A172 (cell line): ENCODE measurements around the gene EFNA5. TPM values are rescaled to one million over a fixed set of nuclear protein-coding genes. Genes with fewer than 3 reads are reported as not detected.
"Not testable (repeated sequence)": the region's sequence is repeated elsewhere in the genome, so short reads cannot be mapped to it uniquely, and the experiment has no call there.

Experiments used
- DNase-seq: peaks from one replicate; pipeline ENCODE4 v3.0.0-alpha.2; 2015; ENCODE audit warnings: low spot score
- total RNA-seq: library from RNA; depleted of rRNA; stranded (reverse); fragments of >200 nt; shearing (Covaris generic); gene quantifications from 2 replicates; pipeline ENCODE4 v1.2.3, GENCODE V29; 2014

Gene EFNA5
- total RNA-seq, 1 experiment from 2014 or later: 3.4 TPM

DNA sequence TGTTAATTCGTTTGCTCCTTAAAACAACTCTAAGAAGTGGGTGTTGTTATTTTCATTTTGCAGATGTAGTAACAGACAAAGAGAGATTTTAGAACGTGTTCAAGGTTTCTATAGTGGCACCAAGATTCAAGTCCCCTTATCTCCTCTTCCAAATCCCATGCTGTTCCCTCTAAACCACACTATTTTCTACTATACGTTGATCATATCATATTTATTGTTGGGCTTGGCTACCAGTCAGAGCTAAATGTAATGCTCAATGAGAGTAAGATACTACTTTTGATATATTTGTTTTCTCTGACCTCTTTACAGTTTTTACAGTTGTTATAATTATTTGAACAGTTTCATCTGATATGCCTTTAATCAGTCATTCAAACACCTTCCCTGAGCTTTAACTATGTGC is 212.9 kb downstream of the EFNA5 start:
- no peak for DNase-seq

DNA sequence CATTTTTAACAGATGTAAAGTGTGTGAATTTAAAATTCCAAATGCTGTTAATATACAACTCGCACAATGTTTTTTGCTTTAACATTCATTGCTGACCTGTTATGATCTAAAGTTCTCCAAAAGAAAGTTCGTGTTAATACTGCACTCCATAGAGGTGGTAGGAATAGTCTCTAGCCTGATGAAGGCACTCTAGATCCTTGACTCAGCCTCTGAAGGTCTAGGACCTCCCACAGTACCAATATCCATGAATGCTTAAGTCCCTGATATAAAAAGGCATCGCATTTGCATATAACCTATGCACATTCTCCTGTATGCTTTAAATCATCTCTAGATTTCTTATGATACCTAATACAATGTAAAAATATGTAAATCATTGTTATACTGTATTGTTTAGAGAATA is 213.6 kb downstream of the EFNA5 start:
- DNase-seq: no peak

DNA sequence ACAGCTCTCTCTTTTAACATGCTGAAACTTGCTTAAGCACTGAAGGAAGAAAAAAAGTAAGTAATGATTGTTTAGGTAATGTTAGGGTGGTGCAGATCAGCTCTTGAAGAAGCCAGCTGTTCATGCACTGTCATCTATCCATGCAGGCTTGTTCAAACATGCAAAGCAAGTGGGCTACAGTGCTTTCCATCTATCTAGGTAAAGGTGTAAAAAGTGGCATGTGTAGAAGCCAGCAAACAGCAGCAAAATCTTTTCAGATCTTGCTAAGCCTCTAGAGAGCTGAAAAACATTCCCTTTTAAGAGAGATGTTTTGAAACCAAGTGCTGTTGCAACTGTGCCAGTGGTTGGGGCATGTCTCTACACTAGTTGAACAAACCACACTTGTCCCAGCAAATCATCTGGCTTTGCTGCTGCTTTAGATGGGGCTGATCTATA is 214.4 kb downstream of the EFNA5 start:
- no peak for DNase-seq

DNA sequence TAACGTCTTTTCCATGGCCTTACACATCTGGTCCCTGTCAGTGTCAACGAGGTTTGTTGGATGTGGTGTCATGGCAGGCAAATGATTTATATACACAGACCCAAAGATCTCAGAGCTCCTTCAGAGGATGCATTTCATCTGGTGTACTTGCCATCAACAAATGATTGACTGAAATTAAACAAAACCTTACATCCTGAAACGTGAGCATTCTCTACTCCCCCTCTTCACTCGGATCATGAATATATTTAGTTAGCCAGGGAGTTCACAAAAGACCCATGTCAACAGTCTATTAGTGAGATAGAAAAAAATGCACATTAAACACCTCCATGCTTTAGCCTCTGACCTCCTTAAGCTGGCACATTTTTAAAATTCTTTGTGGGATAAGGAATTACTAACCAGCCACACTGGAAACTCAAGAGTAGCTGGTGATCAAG is 215.6 kb downstream of the EFNA5 start:
- peak; percentile 72 for DNase-seq

DNA sequence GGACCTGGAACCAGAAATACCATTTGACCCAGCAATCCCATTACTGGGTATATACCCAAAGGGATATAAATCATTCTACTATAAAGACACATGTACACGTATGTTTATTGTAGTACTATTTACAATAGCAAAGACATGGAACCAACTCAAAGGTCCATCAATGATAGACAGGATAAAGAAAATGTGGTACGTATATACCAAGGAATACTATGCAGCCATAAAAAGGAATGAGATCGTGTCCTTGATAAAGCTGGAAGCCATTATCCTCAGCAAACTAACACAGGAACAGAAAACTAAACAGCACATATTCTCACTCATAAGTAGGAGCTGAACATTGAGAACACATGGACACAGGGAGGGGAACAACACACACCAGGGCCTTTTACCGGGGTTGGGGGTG is 218.9 kb downstream of the EFNA5 start:
- DNase-seq: not testable (repeated sequence)

DNA sequence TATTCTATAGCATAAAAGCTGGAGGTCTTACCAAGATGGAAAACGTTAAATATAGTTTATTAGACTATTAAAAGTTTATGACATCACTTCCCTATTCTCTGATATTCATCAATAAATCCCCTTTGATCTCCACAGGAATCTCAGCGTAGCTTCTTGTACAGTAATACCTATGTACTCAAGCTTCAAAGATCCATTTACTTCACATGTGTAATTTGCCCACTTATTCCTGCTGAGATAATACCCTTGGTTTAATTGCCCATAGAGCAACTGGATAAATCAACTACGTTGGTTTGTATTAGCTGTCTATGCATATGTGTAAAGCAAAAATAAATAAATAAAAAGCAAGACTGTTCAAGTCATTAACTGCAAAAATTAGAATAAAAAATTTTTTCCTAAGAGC is 219.7 kb downstream of the EFNA5 start:
- DNase-seq: no peak

DNA sequence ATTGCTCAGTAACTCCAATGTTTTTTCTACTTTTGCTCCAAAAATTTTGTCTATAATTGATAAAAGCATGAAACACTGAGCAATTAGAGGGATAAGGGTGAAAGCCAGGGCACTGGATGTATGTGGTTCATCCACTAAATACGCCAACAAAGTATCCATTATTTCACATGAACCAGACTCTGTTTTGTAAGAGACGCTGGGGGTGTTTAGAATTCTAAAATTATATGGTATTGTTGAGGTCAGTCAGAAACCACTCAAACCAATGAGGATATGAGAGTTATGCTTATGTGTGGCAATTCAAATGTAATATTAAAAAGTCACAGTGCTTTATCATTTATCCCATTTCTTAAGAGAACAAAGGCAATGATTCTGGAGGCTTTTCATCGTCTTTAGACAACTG is 220.2 kb downstream of the EFNA5 start:
- no peak for DNase-seq

DNA sequence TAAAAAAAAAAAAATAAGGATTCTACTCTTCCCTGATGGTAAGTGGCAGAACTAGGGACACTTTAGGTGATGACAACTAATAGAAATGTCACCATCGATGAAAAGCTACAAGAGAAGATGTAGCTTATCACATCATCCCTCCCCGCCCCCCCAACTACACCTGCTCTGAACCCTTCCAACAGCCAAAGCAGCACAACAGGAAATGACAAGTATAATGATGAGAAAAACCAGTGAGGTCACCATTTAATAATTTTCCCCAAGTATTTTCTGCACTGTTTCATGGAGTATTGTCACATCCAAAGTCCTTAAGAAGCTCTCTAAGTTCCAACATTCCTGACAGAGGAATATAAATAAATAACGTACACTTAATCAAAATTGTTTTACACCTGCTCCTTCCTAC is 221.4 kb downstream of the EFNA5 start:
- DNase-seq: peak; percentile 16

DNA sequence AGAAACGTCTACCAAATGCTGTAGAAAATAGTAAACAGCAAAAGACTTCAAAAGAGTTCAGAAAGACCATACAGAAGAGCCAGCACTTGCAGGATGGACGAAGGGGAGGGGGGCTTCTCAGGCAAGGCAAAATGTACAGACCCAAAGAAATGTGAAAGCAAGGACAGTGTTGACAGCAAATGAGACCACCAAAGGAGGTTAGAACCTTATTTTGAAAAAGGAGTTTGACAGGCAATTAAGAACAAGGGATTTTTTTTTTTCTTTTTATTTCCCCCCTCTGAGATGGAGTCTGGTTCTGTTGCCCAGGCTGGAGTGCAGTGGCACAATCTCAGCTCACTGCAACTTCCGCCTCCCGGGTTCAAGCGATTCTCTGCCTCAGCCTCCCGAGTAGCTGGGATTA is 223.2 kb downstream of the EFNA5 start:
- DNase-seq: no peak

DNA sequence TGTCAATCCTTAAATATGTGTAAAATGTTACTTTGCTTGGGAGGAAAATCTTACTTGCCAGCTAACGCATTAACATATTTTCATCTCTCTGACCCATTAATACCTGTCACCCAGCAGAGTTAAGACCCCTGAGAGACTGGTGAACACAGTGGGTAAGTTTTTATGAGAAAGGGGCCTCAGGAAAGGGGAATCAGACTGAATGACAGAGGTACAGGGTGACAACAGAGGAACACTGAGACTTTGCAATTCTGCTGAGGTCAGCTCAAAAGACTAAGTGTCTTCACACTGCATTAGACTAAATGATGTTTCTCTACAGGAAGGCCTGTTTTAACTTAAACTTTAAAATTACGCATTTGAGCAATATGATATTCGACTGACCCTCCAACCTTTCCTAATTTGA is 223.8 kb downstream of the EFNA5 start:
- no peak for DNase-seq

DNA sequence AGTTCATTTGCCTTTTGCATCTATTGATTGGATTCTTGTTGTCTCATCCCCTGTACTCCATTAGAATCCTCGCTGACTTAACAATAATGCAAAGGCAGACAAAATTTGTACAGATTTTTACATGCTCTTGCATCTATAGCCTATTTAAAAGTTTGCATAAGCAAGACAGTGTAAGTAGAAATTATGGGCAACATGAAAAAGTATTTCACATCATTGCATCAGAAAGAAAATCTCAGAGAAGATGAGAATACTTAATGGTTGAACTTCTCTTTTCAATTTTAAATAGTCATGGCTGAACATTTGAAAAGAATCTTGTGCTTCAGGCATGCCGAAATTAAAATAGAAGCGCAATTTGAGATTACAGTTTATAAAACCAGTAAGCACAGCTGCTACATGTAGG is 226.4 kb downstream of the EFNA5 start:
- no peak for DNase-seq

DNA sequence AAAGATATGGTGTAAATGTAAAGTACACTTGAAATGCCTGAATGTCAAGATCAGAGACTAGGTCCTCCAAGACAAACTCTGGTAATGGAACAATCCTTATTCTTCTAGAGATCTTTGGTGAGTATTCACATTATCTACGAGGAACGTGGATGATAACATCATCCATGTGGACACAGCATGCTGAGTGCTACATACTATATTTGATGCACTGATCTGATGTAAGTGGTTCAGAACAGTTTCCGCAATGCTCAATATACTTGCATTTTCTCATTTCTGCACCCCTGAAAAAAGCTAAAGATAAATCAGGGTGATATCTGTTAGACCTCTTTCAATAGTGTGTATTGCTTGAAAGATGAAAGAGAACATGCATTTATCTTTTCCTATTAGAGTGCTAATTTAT is 226.8 kb downstream of the EFNA5 start:
- DNase-seq: no peak

DNA sequence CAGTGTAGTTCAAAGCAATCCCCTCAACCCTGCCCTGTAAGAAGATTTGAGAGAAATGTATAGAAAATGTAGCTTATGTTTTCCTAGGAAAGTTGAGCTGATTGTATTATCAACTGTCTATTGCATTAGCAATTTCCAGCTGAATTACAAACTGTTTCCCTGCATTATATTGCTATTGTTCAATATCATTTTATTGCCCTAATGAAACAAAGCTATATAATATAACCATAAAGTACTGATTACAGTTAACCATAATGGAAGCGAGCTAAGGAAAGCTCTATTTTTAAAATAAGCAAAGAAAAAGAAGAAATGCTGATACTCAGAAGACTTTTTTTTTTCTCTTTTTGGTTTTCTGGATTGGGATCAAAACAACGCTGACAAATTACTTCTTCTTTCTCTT is 228.3 kb downstream of the EFNA5 start:
- no peak for DNase-seq

DNA sequence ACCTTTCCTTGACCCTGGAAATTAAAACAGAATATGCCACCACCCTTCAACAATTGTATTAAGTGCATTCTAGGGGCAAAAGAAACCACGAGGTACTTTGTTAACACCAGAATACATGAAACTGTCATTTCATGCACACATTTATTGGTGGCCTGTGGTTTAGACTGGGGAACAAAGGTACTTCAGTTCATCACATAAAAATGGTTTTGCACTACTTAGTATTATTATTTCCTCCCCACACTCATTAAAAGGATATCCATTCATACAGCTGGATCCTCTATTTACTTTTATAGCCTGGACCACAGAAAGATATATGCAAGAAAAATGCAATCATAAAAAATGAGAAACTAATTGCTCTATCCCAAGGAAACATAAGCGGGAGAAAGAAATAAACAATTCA is 230.9 kb downstream of the EFNA5 start:
- DNase-seq: no peak

DNA sequence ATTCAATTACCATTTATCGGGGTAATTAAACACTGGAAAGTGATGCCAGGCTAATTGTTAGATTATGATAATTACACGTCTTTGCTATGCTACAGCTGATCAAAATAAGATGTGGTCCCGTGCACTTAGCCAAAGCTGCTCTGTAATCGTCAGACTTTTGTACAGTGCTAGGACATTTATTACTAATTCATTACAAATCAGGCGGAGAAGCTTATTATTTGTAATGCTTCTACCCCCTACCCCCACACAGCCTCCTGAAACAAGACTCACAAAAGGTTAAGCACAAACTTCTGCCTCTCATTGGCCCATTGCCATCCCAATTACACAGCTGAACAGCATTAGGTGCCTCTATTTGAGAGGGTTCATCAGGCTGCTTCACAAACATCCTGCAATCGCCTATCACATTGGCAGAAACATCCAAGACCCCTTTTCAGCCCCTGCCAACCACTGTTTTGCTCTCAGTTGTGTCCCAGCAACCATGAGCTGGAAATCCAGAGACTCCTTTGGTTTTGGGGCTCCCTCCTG is 232.7 kb downstream of the EFNA5 start:
- DNase-seq: no peak

DNA sequence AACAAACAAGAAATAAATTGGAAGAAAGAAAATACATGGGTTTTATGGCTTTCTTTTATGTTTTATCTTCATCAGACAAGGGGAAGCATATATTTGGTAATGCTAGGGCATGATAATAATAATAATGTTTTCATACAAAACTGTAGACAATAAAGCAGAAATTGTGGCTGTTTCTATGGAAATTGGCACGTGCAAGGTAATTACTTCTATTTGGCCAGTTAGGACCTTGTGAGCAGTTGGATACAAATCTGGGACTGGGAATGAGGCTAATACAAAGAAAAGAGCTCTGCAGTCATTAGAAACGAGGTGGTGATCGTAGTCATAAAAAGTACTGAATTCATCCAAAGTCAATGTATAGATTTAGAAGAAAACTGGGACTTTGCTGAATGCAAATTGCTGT is 233.6 kb downstream of the EFNA5 start:
- no peak for DNase-seq

DNA sequence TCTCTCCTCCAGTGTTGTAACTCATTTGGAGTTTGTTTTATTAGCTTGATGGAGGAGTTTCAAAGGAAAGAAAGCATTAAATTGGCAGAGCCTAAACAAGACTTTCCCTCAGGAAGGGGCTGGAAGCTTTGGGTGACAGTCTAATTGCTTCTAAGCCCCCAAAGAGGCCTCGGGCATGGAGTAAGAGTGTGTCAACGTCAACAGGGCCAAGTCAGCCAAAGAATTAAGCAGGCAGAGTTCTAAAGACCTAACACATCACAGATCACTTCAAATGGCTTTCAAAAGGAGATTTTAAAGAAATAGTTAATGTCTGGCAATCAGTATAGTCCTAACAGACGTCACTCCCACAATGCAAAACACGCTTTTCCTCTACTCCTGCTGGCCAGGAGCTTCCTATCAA is 234.5 kb downstream of the EFNA5 start:
- DNase-seq: no peak

DNA sequence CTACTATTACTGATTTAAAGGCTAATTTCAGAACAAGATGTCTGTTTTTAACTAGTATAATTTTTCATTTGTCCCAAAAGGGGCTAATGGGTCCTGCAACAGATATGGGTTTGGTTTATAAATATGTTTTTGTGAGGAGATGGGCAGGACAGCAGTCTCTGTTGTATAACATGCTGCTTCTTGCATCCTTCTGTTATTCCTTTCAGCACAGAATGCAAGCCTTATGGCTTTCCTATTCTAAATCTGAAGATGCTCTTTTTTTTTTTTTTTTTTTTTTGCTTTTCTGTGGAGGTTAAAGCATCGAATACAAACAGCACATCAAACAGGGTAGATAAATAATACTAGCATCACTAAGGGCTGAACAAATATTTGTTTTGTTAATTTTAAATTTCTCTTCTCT is 235.7 kb downstream of the EFNA5 start:
- DNase-seq: no peak

DNA sequence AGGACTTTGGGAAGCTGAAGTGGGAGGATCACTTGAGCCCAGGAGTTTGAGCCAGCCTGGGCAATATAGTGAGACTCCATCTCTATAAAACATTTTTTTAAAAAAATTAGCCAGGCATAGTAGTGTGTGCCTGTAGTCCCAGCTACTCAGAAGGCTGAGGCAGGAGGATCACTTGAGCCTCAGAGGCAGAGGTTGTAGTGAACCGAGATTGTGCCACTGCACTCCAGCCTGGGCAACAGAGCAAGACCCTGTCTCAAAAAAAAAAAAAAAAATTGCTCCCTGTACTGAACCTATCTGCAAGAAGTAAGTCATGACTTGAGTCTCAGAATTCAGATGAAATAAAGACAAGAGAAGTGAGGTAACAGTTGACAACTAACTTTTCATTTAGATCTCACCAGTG is 237.1 kb downstream of the EFNA5 start:
- not testable (repeated sequence) for DNase-seq

DNA sequence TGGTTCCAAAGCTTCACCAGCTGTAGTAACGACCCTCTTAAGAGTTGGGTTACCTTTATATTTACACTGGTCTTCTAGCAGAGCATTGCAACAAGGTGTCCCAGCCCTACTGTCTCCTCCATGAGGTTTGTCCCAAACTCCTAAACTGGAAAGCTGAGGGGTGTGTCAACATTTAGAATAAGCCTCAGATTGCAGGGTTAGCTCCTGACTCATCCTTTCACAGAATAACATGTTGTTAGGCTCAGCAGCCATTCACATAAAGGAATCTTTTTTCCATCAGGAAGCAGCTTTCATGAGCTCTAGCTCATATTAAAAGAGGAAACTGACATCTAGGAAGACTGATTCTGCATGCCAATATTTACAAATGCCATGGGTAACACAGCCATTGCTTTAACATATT is 238.7 kb downstream of the EFNA5 start:
- DNase-seq: peak; percentile 45

DNA sequence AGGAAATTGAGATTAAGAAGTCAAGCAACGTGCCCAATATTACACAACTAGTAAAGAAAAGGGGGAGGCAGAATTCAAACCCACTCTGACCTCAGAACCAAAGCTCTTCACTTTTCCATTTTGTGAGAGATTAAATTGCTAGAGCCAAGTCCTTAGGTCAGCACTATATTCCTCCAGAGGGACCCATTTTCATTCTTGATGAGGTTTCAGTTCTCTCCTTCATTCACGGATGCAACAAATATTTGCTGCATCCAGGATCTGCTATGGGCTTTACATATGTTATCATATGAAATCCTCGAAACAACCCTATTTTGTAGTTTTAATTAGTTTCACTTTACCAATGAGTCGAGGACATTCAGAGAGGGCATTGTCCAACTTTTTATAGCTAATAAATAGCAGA is 239.2 kb downstream of the EFNA5 start:
- DNase-seq: no peak

DNA sequence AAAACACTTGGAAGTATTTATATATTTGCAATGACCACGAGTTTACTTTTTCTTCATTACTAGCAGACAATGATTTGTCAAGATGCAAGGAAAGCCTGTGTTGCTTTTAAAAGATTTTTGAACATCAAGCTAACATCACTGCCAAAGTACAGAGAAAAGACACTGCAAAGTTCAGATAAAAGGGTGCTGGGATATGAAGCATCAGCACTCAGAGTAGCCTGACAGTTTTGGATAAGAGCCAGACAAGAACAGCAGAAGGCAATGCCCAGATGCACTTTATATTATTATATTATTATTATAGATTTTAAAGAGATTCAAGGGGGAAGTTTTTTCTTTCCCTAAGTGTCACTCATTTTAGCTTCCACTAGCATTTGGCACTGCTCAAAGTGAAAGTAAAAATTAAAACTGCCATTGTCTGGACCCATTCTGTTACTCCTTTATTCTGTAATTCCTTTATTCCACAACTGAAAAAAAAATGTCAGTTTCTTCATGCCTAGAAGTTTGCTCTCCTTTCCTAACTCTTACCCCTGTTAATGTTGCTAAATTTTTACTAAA is 240.6 kb downstream of the EFNA5 start:
- DNase-seq: no peak

DNA sequence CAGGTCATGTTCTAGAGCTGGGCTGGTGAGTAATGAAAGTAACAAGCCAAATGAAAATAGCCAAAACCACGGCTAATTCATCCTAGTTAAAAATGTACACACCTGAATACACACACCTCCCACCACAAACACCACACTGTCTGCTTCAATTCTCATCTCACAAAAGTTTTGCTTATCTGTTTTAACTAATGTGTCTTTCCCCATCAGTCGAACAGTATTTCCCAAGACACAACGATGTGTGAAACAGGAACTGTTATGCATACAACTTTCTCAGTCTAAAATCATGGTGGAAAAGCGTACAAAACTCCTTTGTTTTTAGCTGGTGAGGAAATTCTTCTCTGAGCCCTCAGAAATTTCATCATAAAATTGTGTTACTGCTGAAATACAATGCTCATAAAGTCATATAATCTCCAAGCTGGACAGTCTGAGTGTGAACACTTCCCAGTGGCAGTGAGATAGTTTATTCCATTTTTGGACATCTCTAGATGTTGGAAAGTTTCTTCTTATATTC is 242.4 kb downstream of the EFNA5 start:
- no peak for DNase-seq

DNA sequence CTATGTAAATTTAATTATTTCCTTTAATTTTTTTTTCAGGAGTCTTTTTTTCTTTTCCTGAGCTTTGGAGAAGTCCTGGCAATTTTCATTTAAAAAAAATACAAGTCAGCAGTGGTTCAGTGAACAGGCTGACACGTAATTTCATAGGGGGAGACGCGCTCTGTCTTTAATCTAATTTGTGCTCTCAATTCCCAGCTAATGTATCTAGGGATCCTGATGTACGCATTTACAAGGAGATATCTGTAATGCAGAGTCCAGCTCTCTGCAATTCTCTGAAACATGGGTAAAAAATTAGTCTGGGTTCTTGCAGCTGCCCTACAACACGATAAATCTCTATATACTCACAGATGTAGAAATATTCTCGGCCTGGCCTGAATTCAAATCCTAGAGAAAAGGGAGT is 243.9 kb downstream of the EFNA5 start:
- no peak for DNase-seq
